AG09309 (cell line): ENCODE measurements around the gene HNRNPH2.
A peak's percentile ranks its signal among the peaks of the same experiment; 100 is the strongest.

ENCODE experiments used
- DNase-seq: peaks from one replicate; pipeline ENCODE4 v3.0.0-alpha.2; 2010; ENCODE audit warnings: low read depth
- H3K4me3 ChIP-seq: 2 replicates; pipeline ENCODE4 v1.5.1; 2011; ENCODE audit warnings: mild to moderate bottlenecking, low read depth, low read length, moderate library complexity; ENCODE audit not compliant: control insufficient read depth
- TF ChIP-seq, protein P1 (sequence below): IDR thresholded peaks from 2 replicates; pipeline ENCODE4 v1.5.1; 2011; ENCODE audit warnings: mild to moderate bottlenecking, low read depth, low read length, inconsistent platforms; ENCODE audit not compliant: insufficient read depth, control insufficient read depth; ENCODE audit errors: missing control alignments

Gene HNRNPH2

GRCh38 chrX:101394372-101394771 lies 13.7 kb upstream of the HNRNPH2 start:
- no peak for DNase-seq
- no peak overlapping the region for H3K4me3 ChIP-seq
- TF ChIP-seq, protein P1, sequence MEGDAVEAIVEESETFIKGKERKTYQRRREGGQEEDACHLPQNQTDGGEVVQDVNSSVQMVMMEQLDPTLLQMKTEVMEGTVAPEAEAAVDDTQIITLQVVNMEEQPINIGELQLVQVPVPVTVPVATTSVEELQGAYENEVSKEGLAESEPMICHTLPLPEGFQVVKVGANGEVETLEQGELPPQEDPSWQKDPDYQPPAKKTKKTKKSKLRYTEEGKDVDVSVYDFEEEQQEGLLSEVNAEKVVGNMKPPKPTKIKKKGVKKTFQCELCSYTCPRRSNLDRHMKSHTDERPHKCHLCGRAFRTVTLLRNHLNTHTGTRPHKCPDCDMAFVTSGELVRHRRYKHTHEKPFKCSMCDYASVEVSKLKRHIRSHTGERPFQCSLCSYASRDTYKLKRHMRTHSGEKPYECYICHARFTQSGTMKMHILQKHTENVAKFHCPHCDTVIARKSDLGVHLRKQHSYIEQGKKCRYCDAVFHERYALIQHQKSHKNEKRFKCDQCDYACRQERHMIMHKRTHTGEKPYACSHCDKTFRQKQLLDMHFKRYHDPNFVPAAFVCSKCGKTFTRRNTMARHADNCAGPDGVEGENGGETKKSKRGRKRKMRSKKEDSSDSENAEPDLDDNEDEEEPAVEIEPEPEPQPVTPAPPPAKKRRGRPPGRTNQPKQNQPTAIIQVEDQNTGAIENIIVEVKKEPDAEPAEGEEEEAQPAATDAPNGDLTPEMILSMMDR: no peak

DNA sequence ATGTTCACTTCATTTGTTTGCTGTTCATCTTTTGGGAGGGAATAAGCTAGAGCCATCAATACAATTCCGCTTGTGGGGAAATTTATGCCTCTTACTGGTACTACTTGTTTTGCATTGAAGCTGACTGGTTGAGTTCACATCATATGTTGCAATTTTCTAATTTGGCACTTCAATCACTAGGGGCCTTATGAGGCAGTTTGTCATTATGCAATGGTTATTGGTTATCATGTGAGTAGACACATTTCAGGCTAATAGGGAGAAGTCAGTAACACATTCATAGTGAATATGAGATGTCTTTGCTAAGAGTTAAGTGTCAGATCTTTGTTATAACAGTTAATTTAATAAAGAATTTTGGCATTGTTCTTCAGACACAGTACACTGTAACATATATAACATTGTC lies 12.2 kb upstream of the HNRNPH2 start:
- TF ChIP-seq, protein P1: no peak
- DNase-seq: no peak
- no peak overlapping the region for H3K4me3 ChIP-seq

GRCh38 chrX:101397779-101398178 lies 10.2 kb upstream of the HNRNPH2 start:
- no peak for DNase-seq
- TF ChIP-seq, protein P1: no peak
- H3K4me3 ChIP-seq: no peak overlapping the region

DNA sequence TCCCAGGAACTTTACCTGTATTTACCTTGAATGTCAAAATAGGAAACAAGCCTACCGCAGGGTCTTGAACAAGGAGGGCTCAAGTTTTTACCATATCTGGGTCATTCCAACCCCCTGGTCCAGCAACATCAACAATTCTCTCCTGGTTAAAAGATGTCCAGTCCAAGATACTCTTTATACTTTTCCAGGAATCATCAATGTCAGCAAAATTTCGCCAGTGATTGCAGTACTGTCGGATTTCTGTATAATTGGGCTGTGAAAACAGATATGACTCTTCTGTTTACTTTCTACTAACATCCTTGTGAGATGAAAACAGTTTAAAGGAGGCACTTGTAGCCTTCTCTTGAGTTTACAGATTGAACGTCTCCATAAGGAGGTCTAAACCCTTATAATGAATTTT lies 9.3 kb upstream of the HNRNPH2 start:
- no peak overlapping the region for H3K4me3 ChIP-seq
- TF ChIP-seq, protein P1: no peak
- no peak for DNase-seq

- H3K4me3 ChIP-seq: no peak overlapping the region
- no peak for DNase-seq
- TF ChIP-seq, protein P1: no peak
Measured at GRCh38 chrX:101399825-101400224, 8.2 kb upstream of the HNRNPH2 start.

- H3K4me3 ChIP-seq: peak overlapping the region; percentile 61
- TF ChIP-seq, protein P1: no peak
- DNase-seq: no peak
Measured at GRCh38 chrX:101407167-101407747, 765 bp upstream of the HNRNPH2 start.

DNA sequence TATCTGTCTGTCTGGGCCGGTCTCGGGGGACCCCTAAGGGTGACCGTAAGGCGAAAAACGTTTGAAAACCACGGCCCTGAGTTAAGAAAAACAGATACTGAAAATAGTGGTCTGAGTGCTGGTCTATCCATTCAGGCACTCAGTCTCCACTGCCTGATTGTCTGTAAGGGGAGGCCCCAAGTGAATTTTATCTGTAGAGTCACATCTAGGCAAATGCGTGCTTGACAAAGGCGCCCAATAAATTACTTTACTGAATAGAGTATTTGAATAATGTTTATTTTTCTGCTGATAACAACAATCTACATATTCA lies 465 bp downstream of the HNRNPH2 start:
- peak overlapping the region; percentile 64 for H3K4me3 ChIP-seq
- TF ChIP-seq, protein P1: no peak
- no peak for DNase-seq
